ENCODE results near the gene IP6K2. TPM values are rescaled to one million over a fixed set of nuclear protein-coding genes. Genes with fewer than 3 reads are reported as not detected.

IP6K2 gene
- total RNA-seq, 1 donor from 2014 or later, result 23.5 TPM

DNA sequence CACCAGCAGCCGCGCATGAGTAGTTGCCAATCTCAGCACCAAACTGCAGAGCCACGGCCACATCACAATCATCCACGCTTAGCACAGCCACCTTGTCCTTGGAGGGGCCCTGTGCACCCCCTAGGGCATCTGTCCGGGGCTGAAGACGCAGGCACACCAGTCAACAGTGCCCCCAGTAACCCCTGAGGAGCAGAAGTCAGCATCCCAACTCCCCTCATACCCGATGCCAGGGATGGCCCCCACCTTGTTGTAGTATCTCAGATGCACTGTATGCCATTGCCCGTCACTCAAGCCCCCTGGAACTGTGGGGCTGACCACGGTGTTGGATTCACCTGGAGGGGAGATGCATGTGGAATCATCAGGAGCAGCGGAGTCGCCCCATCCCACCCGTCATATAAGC is 62.0 kb downstream of the IP6K2 start:
- TF ChIP-seq, protein P1, sequence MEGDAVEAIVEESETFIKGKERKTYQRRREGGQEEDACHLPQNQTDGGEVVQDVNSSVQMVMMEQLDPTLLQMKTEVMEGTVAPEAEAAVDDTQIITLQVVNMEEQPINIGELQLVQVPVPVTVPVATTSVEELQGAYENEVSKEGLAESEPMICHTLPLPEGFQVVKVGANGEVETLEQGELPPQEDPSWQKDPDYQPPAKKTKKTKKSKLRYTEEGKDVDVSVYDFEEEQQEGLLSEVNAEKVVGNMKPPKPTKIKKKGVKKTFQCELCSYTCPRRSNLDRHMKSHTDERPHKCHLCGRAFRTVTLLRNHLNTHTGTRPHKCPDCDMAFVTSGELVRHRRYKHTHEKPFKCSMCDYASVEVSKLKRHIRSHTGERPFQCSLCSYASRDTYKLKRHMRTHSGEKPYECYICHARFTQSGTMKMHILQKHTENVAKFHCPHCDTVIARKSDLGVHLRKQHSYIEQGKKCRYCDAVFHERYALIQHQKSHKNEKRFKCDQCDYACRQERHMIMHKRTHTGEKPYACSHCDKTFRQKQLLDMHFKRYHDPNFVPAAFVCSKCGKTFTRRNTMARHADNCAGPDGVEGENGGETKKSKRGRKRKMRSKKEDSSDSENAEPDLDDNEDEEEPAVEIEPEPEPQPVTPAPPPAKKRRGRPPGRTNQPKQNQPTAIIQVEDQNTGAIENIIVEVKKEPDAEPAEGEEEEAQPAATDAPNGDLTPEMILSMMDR (IDR thresholded peaks at IDR 0.05; ENCODE audit: borderline replicate concordance), result no peak
- H3K9me3 ChIP-seq (replicated peaks), result no peaks in the 10 kb centered on the region
- no peak overlapping the region for H3K27ac ChIP-seq (replicated peaks)
- peaks cover 19% of the 10 kb centered on the region for H3K4me1 ChIP-seq
- DNase-seq, result no peak
- H3K4me3 ChIP-seq, result no peak overlapping the region
- intact Hi-C loops (cut with micrococcal nuclease), result no loop called here
- no peaks in the 10 kb centered on the region for H3K36me3 ChIP-seq
- peaks cover 7% of the 10 kb centered on the region for H3K27me3 ChIP-seq (ENCODE audit: low read depth)

DNA sequence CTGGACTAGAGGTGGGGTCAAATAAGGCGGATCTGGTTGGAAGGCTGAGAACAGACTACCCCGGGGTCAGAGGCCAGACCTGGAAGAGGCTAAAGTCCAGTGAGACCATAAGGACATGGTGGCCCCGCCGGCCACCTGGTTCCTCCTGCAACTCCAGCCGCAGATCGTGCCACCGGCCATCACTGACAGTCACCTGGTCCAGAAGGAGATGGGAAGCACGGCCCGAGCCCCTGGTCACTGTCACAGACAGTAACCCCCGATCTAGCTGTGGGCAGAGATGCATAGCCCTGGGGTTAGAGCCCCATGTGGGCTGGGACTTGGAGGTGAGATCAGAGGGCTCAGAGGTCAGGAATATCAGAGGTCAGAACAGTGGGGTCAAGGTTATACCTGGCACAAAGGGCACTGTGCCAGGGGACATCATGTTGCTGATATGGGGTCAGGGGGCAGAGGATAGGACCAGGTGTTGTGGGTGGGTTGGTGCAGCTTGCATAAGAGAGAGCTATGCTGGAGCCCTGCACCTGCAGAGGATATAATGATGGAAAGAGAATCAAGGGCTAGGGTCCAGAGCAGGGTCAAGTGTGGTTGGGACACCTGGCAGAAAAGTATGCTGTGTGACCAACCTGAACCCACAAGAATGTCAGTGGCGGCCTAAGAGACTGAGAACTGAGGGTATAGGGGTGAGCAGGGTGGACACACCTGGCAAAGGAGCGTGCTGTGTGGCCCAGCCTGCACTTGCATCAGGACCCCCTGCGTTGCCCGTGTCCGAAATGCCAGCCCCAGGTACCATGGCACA is 63.9 kb downstream of the IP6K2 start:
- Histone ChIP-seq H3K9me3 (replicated peaks) (no peaks in the 10 kb centered on the region), H3K27me3 (ENCODE audit: low read depth) (no peaks in the 10 kb centered on the region), H3K4me1 (peaks cover 19% of the 10 kb centered on the region), H3K27ac (replicated peaks) (no peak overlapping the region), H3K36me3 (no peaks in the 10 kb centered on the region), H3K4me3 (no peak overlapping the region)
- DNase-seq, result no peak
- intact Hi-C loops (cut with micrococcal nuclease), result no loop called here
- TF ChIP-seq, protein P1 (IDR thresholded peaks at IDR 0.05; ENCODE audit: borderline replicate concordance), result no peak

- no peak overlapping the region for H3K27ac ChIP-seq (replicated peaks)
- H3K4me3 ChIP-seq, result no peak overlapping the region
- intact Hi-C loops (cut with micrococcal nuclease), result no loop called here
- H3K4me1 ChIP-seq, result peaks cover 14% of the 10 kb centered on the region
- no peaks in the 10 kb centered on the region for H3K36me3 ChIP-seq
- DNase-seq, result no peak
- H3K27me3 ChIP-seq (ENCODE audit: low read depth), result no peaks in the 10 kb centered on the region
- H3K9me3 ChIP-seq (replicated peaks), result no peaks in the 10 kb centered on the region
- TF ChIP-seq, protein P1 (IDR thresholded peaks at IDR 0.05; ENCODE audit: borderline replicate concordance), result no peak
Measured at GRCh38 chr3:48651771-48652170, 65.2 kb downstream of the IP6K2 start.

GRCh38 chr3:48650723-48651122 is 66.3 kb downstream of the IP6K2 start:
- no peaks in the 10 kb centered on the region for H3K27me3 ChIP-seq (ENCODE audit: low read depth)
- H3K36me3 ChIP-seq, result no peaks in the 10 kb centered on the region
- TF ChIP-seq, protein P1 (IDR thresholded peaks at IDR 0.05; ENCODE audit: borderline replicate concordance), result no peak
- DNase-seq, result no peak
- H3K4me1 ChIP-seq, result peaks cover 4% of the 10 kb centered on the region
- no peaks in the 10 kb centered on the region for H3K9me3 ChIP-seq (replicated peaks)
- intact Hi-C loops (cut with micrococcal nuclease), result no loop called here
- no peak overlapping the region for H3K4me3 ChIP-seq
- no peak overlapping the region for H3K27ac ChIP-seq (replicated peaks)

- Histone ChIP-seq H3K36me3 (no peaks in the 10 kb centered on the region), H3K27ac (replicated peaks) (no peak overlapping the region), H3K27me3 (ENCODE audit: low read depth) (no peaks in the 10 kb centered on the region), H3K4me1 (no peaks in the 10 kb centered on the region), H3K4me3 (no peak overlapping the region), H3K9me3 (replicated peaks) (no peaks in the 10 kb centered on the region)
- intact Hi-C loops (cut with micrococcal nuclease), result no loop called here
- TF ChIP-seq, protein P1 (IDR thresholded peaks at IDR 0.05; ENCODE audit: borderline replicate concordance), result no peak
- DNase-seq, result no peak
Measured at GRCh38 chr3:48648188-48648850, 68.7 kb downstream of the IP6K2 start.

All from left ventricle myocardium inferior (tissue), 1 donor.